SK-N-MC (cell line): ENCODE results near the gene B4GALNT2.

Experiments used
- DNase-seq: peaks from one replicate; pipeline ENCODE4 v3.0.0-alpha.2; 2011; ENCODE audit warnings: low read depth, low spot score
- H3K27ac ChIP-seq: fragments of 200-600 bp; sonication (generic); 2 replicates; pipeline ENCODE4 v1.5.1; 2016; ENCODE audit warnings: mixed run types
- H3K36me3 ChIP-seq: fragments of 200-600 bp; sonication (generic); 2 replicates; pipeline ENCODE4 v1.6.1; 2017; ENCODE audit warnings: antibody characterized with exemption, low read length, mixed read lengths; ENCODE audit not compliant: insufficient read depth
- H3K4me3 ChIP-seq: fragments of 200-600 bp; sonication (generic); 2 replicates; pipeline ENCODE4 v1.5.1; 2016
- H3K9ac ChIP-seq: fragments of 200-600 bp; sonication (generic); 2 replicates; pipeline ENCODE4 v1.8.0; 2017; ENCODE audit warnings: mixed run types, mixed read lengths; ENCODE audit not compliant: insufficient read length
- H3K9me3 ChIP-seq: fragments of 200-600 bp; sonication (generic); 2 replicates; pipeline ENCODE4 v1.6.1; 2017; ENCODE audit warnings: low read depth, mild to moderate bottlenecking, antibody characterized with exemption, low read length, moderate library complexity, mixed read lengths
- EZH2 ChIP-seq: fragments of 200-600 bp; sonication (generic); IDR thresholded peaks from one replicate; pipeline ENCODE4 v1.6.1; 2017; ENCODE audit warnings: antibody characterized with exemption
- FOXP2 ChIP-seq: optimal IDR thresholded peaks from 2 replicates; pipeline ENCODE3; 2011; ENCODE audit warnings: mild to moderate bottlenecking, moderate library complexity; ENCODE audit not compliant: insufficient read depth; ENCODE audit errors: extremely low read length, control extremely low read depth
- POLR2AphosphoS5 ChIP-seq: IDR thresholded peaks from 2 replicates; pipeline ENCODE4 v1.6.1; 2012; ENCODE audit warnings: mild to moderate bottlenecking, low read depth, low read length, borderline replicate concordance

Gene B4GALNT2

GRCh38 chr17:49210158-49211029 is 77.8 kb downstream of the B4GALNT2 start, which contains the start of the genes ABI3 and GNGT2:
Gene ABI3 (plus strand): TSS chr17:49210707. CDS start chr17:49210725, 18 bp downstream.
Gene GNGT2 (minus strand): TSS chr17:49210574. CDS start chr17:49207422, 3,152 bp downstream.
- peak; percentile 37; the same call in 1 of the 2 replicates for TF ChIP-seq POLR2AphosphoS5
- TF ChIP-seq FOXP2, result no peak
- no peak for TF ChIP-seq EZH2
- Histone ChIP-seq H3K9me3 (no peaks in the 10 kb centered on the region), H3K27ac (no peak within 1 kb of the TSS), H3K9ac (peak within 1 kb of the TSS; percentile 22), H3K4me3 (peak within 1 kb of the TSS; percentile 59), H3K36me3 (no peaks in the 10 kb centered on the region)
- no peak for DNase-seq

GRCh38 chr17:49213399-49213798 is 80.8 kb downstream of the B4GALNT2 start:
- DNase-seq, result no peak
- H3K9ac ChIP-seq, result no peak overlapping the region
- H3K4me3 ChIP-seq, result no peak overlapping the region
- peak overlapping the region; percentile 31; the same call in 1 of the 2 replicates for H3K27ac ChIP-seq
- TF ChIP-seq FOXP2, result no peak
- no peak for TF ChIP-seq EZH2
- TF ChIP-seq POLR2AphosphoS5, result no peak
- no peaks in the 10 kb centered on the region for H3K9me3 ChIP-seq
- no peaks in the 10 kb centered on the region for H3K36me3 ChIP-seq

GRCh38 chr17:49213847-49214246 is 81.3 kb downstream of the B4GALNT2 start:
- Histone ChIP-seq H3K36me3 (no peaks in the 10 kb centered on the region), H3K4me3 (no peak overlapping the region), H3K9me3 (no peaks in the 10 kb centered on the region), H3K9ac (no peak overlapping the region), H3K27ac (no peak overlapping the region)
- no peak for DNase-seq
- TF ChIP-seq POLR2AphosphoS5 (no peak), EZH2 (no peak), FOXP2 (no peak)

- Histone ChIP-seq H3K9ac (no peak overlapping the region), H3K27ac (no peak overlapping the region), H3K36me3 (no peaks in the 10 kb centered on the region), H3K4me3 (no peak overlapping the region), H3K9me3 (no peaks in the 10 kb centered on the region)
- no peak for DNase-seq
- TF ChIP-seq EZH2 (no peak), FOXP2 (no peak), POLR2AphosphoS5 (no peak)
Measured at GRCh38 chr17:49214676-49215360, 82.2 kb downstream of the B4GALNT2 start.

- Histone ChIP-seq H3K27ac (no peak overlapping the region), H3K9me3 (no peaks in the 10 kb centered on the region), H3K4me3 (no peak overlapping the region), H3K36me3 (no peaks in the 10 kb centered on the region), H3K9ac (no peak overlapping the region)
- DNase-seq, result no peak
- TF ChIP-seq FOXP2, result no peak
- no peak for TF ChIP-seq POLR2AphosphoS5
- TF ChIP-seq EZH2, result no peak
Measured at GRCh38 chr17:49216482-49216881, 83.9 kb downstream of the B4GALNT2 start.

- DNase-seq, result no peak
- Histone ChIP-seq H3K9me3 (no peaks in the 10 kb centered on the region), H3K27ac (no peak overlapping the region), H3K36me3 (no peaks in the 10 kb centered on the region), H3K9ac (no peak overlapping the region), H3K4me3 (no peak overlapping the region)
- TF ChIP-seq EZH2, result no peak
- TF ChIP-seq FOXP2, result no peak
Measured at GRCh38 chr17:49216953-49217650, 84.5 kb downstream of the B4GALNT2 start.

- H3K9me3 ChIP-seq, result no peaks in the 10 kb centered on the region
- no peak overlapping the region for H3K4me3 ChIP-seq
- H3K36me3 ChIP-seq, result no peaks in the 10 kb centered on the region
- DNase-seq, result no peak
- no peak overlapping the region for H3K27ac ChIP-seq
- no peak for TF ChIP-seq FOXP2
- no peak overlapping the region for H3K9ac ChIP-seq
Measured at GRCh38 chr17:49217651-49218413, 85.3 kb downstream of the B4GALNT2 start.
